HG02642 (cell line): ENCODE results near the gene C14orf180.
"Not testable (repeated sequence)": the region's sequence is repeated elsewhere in the genome, so short reads cannot be mapped to it uniquely, and the experiment has no call there.

ENCODE experiments used
- ATAC-seq: cut with Tn5 transposase; IDR thresholded peaks from one replicate; pipeline ENCODE4 v1.9.1; 2021; ENCODE audit warnings: mild to moderate bottlenecking; ENCODE audit not compliant: unreplicated experiment, poor library complexity

Gene C14orf180

GRCh38 chr14:104602933-104603325, 23.4 kb downstream of the C14orf180 start:
- no peak for ATAC-seq

DNA sequence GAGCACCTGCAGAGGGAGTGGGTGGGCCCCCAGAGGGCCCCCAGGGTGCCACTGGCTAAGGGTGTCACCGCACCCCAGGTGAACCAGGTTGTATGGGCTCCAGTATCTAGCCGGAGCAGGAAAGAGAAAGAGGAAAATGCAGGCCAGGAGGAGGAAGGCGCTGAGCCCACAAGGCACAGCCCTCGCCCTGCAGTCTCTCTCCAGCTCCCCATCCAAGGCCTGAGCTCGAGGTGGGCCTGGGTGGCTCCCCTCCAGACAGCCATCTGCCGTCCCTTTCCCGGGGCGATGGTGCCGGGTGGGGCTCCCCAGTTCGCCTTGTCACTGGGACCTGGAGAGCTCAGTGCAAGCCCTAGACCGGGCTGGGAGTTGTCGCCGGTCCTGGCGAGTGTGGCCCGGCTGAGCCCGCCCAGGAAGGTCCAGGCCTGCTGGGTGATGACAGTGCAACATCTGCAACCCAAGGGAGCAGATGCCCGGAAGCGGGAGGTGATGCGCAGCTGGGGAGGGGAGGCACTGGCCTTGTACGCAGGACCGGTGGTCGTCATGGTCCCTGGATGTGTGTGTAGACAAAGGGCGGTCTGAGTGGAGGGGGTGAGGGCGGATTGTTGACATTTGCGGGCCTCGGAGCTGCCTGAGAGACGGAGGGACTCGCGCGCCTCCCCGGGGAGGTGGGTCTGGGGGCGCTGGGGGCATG, 24.3 kb downstream of the C14orf180 start:
- no peak for ATAC-seq

DNA sequence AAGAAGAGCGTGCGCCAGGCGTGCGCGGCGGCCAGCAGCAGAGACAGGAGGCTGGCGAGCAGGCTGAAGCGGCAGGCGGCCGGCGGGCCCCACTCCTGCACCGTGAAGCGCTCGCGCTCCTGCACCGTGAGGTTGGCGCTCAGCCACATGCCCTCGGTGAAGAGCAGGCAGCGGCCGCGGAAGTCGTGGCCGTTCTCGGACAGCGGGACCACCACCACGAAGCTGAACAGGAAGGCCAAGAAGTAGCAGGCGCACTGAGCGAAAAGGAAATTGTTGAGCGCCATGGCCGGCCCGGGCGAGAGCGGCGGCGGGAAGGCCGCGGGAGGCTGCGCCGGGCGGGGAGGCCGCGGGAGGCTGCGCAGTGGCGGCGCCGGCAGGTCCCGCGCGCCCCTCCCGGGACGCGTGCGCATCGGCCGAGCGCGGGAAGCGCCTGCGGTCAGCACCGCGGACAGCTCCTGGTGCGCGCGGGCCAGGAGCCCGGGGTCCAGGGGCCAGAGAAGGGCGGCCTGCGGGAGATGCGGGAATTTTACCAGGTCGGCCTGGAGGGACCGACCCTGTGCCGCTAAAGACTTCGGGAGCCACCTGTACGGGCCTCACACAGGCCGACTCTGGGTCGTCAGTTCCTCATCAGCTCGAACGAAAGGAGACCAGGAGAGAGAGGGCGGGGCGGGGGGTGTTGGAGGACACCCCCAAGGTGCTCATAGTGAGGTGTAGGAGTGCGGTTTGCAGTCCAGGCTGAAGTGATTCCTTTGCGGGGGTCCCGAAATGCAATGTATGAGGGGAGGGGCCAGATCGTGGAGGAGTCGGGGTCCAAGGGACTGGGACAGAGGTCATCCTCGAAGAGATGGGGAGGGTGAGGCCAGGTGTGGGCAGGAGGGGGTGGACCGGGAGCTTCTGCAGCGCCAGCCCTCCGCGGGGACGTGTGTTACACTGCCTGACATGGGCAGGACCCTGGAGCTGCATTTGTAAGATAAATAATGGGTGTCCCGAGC, 25.2 kb downstream of the C14orf180 start, which contains the start of gene TMEM179:
Gene TMEM179, minus strand, starts transcription at position 315 of the 992 bp plus-strand sequence. Its CDS starts 31 bp downstream, at position 284.
- ATAC-seq: no peak

- ATAC-seq: no peak
These were observed 30.1 kb downstream of the C14orf180 start for GRCh38 chr14:104609666-104610065.

GRCh38 chr14:104610749-104611310, 31.3 kb downstream of the C14orf180 start:
- no peak for ATAC-seq

DNA sequence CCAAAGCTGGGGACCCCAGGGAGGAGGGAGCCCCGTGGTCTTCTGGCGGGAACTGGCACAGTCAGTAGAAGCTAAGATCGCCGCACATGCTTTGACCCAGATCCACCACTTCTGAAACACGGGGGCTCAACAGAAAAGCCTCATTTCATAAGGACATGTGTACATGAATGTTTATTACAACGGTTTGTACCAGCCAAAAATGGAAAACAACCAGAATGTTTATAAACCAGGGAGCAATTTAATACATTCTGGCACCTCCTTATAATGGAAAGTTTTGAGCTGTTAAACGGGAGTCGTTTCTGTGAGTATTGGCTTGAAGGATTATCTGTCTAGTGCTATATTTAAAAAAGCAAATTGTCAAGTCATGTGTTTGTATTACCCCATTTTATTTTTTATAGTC, 32.3 kb downstream of the C14orf180 start:
- no peak for ATAC-seq

DNA sequence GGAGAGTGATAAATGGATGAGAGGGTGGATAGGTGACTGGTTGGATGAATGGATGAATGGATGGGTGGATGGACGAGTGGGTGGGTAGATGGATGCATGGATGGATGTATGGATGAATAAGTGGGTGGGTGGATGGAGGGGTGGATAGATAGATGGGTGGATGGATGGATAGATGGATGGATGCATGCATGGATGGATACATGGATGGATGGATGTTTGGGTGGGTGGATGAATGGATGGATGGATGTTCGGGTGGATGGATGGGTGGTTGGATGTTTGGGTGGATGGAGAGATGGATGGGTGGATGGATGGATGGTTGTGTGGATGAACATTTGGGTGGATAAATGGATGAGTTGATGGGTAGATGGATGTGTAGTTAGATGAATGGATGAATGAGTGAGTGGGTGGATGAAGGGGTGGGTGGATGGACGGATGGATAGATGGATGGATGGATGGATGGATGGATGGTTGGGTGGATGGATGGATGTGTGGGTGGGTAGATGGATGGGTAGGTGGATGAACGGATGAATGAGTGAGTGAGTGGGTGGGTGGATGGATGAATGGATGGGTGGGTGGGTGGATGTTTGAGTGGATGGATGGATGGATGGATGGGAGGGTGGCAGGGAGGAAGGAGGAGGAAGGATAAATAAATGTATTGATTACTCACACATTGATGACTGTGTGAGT, 34.7 kb downstream of the C14orf180 start:
- ATAC-seq: no peak

DNA sequence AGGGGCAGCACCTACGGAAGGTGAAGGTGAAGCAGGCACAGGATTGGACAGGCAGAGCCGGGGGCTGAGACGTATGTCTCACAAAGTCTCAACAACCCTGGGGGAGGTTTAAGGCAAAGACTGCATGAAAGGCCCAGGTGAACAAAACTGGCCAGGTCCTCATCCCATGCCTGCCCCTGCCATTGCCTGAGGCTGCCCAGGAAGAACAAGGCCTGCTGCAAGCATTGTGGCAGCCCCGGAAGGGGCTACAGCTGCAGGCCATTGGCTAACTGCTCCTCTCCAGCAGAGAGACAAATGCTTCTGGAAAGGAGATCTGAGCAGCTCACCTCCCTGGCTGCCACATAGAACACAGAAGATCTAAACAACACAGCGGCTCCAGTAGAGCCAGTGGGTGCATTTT, 45.4 kb downstream of the C14orf180 start:
- no peak for ATAC-seq

- ATAC-seq: no peak
These were observed 53.2 kb downstream of the C14orf180 start for GRCh38 chr14:104632781-104633180.

- no peak for ATAC-seq
These were observed 53.9 kb downstream of the C14orf180 start for GRCh38 chr14:104633276-104634137.

DNA sequence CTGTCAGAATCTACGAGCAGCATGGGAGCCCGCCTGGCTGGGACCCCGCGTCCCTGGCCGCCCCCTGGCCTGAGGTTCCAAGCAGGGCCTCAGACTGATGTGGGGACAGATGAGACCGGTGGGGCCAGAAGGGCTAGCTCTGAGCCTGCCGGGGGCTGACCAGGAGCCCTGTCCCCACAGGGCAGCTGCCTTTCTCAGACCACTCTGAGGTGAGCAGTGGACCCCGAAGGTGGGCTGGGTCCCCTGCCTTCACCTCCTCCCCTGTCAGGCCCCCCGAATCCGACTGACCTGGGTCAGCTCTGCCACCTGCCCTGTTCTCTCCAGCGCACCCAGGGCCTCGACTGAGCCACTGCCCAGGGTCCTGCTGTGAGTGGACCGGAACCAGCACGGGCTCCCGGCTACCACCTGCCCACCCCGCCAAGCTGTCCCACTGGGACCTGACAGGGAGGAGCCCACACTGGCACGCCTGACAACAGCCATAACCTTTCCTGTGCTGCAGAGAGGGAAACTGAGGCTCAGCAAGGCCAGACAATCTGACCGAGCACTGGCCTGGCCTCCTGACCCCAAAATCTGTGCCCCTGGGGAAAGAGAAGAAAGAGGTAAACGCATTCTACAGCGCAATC, 54.7 kb downstream of the C14orf180 start:
- ATAC-seq: no peak

- ATAC-seq: no peak
These were observed 55.5 kb downstream of the C14orf180 start for GRCh38 chr14:104634886-104635570.

- ATAC-seq: no peak
These were observed 56.2 kb downstream of the C14orf180 start for GRCh38 chr14:104635717-104636116.

DNA sequence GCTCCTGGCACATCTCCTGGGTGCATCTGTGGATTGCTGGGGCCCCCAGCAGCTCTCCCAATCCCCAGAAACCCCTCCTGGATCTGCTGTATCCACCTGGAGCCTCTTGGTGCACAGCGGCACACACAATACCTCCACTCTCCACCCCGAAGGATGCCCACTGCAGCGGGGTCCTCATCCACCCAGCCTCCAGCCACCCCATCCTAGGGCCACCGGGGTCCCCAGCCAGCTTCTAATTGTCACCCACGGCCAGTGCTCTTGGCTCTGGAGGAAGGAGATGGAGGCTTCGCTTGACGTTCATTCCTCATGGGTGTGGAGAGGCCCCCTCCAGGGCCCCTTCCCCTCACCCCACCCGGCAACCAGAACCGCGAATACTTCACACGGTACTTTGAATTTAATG, 56.6 kb downstream of the C14orf180 start:
- ATAC-seq: no peak

- ATAC-seq: not testable (repeated sequence)
These were observed 57.4 kb downstream of the C14orf180 start for GRCh38 chr14:104636846-104637545.

DNA sequence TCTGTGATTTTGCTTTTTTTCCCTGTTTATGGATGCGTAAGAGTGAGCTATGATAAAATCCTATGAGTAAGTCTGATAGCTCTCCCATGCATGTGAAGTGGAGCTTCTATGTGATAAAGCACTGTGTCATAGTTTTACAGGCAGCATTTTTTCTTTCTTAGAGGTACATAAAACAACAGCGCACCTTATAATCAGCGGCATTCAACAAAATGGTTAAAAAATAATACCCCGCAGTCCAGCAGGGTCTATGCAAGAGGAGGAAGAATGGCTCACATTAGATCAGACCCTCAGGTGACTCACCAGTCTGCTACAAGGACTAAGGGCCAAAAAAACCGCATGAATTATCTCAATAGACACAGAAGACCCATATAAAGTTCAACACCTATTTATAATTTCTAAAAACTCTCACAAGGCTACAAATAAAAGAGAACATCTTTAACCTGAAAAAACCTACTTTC, 58.0 kb downstream of the C14orf180 start:
- no peak for ATAC-seq

DNA sequence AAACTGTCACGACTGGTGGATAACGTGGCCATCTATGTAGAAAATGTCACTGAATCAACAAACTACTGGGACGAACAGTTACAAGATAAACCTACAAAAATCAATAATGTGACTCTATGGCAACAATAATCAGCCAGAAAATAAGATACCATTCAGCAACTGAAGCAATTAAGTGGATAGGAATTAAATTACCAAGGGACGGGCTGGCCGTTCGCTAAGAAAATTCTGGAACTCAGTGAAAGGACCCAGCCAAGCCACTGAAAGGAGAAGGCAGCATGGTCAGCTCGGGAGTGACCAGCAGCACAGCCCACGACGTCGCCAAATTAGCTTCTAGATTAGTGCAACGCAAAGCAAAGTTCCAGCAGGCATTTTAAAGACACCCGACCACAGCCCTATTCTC, 58.6 kb downstream of the C14orf180 start:
- ATAC-seq: no peak
